Testis (tissue), 3 donors: ENCODE measurements around the gene LGI2. TPM values are rescaled to one million over a fixed set of nuclear protein-coding genes. Genes with fewer than 3 reads are reported as not detected.

ENCODE experiments used
- DNase-seq: peaks from one replicate; pipeline ENCODE4 v3.0.0-alpha.2; 2019
- H3K27ac ChIP-seq, 2 donors: fragments of 200-600 bp; sonication (generic); one replicate each; pipeline ENCODE4 v1.5.1; 2019
- H3K27me3 ChIP-seq: fragments of 200-600 bp; sonication (generic); one replicate; pipeline ENCODE4 v1.5.1; 2019
- H3K36me3 ChIP-seq: fragments of 200-600 bp; sonication (generic); one replicate; pipeline ENCODE4 v1.5.1; 2017; ENCODE audit warnings: low read depth; ENCODE audit errors: missing control alignments
- H3K4me1 ChIP-seq: fragments of 200-600 bp; sonication (generic); one replicate; pipeline ENCODE4 v1.5.1; 2019
- H3K4me3 ChIP-seq, 2 donors: fragments of 200-600 bp; sonication (generic); one replicate each; pipeline ENCODE4 v1.5.1; 2017 to 2019
- H3K9me3 ChIP-seq: fragments of 200-600 bp; sonication (generic); one replicate; pipeline ENCODE4 v1.5.1; 2017
- POLR2A ChIP-seq: fragments of 450-650 bp; IDR thresholded peaks from one replicate; pipeline ENCODE4 v1.6.1; 2017; ENCODE audit warnings: antibody characterized with exemption, mild to moderate bottlenecking, moderate library complexity
- WGBS, 2 donors: methylation state at CpG; one replicate each; pipeline ENCODE4 v1.1.5; 2018; 5-methylcytosine and 5-hydroxymethylcytosine counted together
- intact Hi-C: fragments of 100-400 bp; cut with DNase I; formaldehyde crosslinking; loops from one replicate; pipeline ENCODE4 v1.15.1; 2023; ENCODE audit warnings: low total_unique reads
- polyA plus RNA-seq: library from polyadenylated mRNA; stranded (reverse); fragments of 350-450 nt; fragmentation: Illumina TruSeq; extraction: RNeasy Lipid Tissue Mini Kit (QIAGEN cat#74804); gene quantifications from one replicate; pipeline ENCODE4 v1.2.3, GENCODE V29; 2014; ENCODE audit warnings: low read depth, low replicate concordance; ENCODE audit not compliant: insufficient read depth
- total RNA-seq, 2 donors: library from RNA; depleted of rRNA; stranded (reverse); fragments of >200 nt; gene quantifications; one replicate each; pipeline ENCODE4 v1.2.3, GENCODE V29; 2016
- TF ChIP-seq, protein P1 (sequence below), 3 experiments: fragments of 450-650 bp in 2 of 3; fragments of 200-600 bp in 1 of 3; sonication (generic) in 1 of 3; IDR thresholded peaks; one replicate each; pipeline ENCODE4 v1.5.1; 2016 to 2019; ENCODE audit warnings: antibody characterized with exemption in 3 of 3, mild to moderate bottlenecking in 2 of 3, moderate library complexity in 1 of 3

The LGI2 gene
- total and polyA plus RNA-seq, 3 donors from 2014 or later: 0.74 to 3.4 (median 0.87) TPM

DNA sequence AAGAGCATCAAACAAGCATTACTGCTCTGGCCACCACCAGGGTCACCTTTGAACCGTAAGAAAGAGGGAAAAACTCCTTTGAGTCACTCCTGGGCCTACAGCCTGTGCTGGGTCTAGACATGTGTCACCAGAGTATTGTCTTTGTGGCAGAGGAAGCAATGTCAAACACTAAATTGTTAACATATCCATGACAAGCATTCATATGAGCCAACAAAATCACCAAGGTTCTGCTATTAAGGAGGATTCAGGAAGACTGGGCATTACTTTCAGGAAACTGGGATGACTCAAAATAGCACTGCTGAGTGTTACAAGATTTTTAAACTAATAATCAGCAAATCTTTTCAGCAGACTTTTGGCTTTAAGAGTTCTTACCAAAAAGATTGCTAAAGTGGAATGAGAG is 28.1 kb downstream of the LGI2 start:
- no peaks in the 10 kb centered on the region for H3K27me3 ChIP-seq
- TF ChIP-seq, protein P1, sequence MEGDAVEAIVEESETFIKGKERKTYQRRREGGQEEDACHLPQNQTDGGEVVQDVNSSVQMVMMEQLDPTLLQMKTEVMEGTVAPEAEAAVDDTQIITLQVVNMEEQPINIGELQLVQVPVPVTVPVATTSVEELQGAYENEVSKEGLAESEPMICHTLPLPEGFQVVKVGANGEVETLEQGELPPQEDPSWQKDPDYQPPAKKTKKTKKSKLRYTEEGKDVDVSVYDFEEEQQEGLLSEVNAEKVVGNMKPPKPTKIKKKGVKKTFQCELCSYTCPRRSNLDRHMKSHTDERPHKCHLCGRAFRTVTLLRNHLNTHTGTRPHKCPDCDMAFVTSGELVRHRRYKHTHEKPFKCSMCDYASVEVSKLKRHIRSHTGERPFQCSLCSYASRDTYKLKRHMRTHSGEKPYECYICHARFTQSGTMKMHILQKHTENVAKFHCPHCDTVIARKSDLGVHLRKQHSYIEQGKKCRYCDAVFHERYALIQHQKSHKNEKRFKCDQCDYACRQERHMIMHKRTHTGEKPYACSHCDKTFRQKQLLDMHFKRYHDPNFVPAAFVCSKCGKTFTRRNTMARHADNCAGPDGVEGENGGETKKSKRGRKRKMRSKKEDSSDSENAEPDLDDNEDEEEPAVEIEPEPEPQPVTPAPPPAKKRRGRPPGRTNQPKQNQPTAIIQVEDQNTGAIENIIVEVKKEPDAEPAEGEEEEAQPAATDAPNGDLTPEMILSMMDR (IDR thresholded peaks at IDR 0.05): no peak
- TF ChIP-seq POLR2A: no peak
- H3K4me3 ChIP-seq: no peak overlapping the region
- H3K27ac ChIP-seq: no peak overlapping the region
- no peak for DNase-seq
- 75 to 86% methylated on average over 1 of the region's 1 CpG for WGBS, 2 donors
- no peaks in the 10 kb centered on the region for H3K36me3 ChIP-seq
- intact Hi-C loops: no loop called here
- H3K4me1 ChIP-seq: no peaks in the 10 kb centered on the region
- H3K9me3 ChIP-seq: no peaks in the 10 kb centered on the region

DNA sequence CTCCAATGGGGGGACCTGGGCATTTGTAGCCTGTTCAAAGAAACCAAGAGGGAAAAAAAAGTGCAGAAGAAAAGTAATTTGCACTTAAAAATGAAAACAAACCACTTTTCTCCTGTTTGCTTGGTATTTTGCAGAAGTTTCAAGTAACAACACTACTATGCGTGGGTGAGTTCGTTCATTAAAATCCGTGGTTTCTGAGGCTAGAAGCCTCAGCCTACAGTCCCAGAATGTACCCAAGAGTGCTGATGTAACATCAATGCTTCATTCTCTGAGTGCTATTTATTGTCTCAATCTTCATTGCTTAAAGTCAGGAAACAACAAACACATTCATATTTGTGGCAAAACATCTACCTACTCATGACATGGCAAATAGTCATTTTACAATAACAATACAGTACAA is 29.2 kb downstream of the LGI2 start:
- whole genome bisulfite sequencing, 2 donors: 77 to 85% methylated on average over 3 of the region's 3 CpGs
- H3K36me3 ChIP-seq: no peaks in the 10 kb centered on the region
- H3K27ac ChIP-seq: no peak overlapping the region
- DNase-seq: no peak
- H3K4me1 ChIP-seq: no peaks in the 10 kb centered on the region
- intact Hi-C loops: no loop called here
- no peak overlapping the region for H3K4me3 ChIP-seq
- no peak for TF ChIP-seq POLR2A
- TF ChIP-seq, protein P1 (IDR thresholded peaks at IDR 0.05): no peak
- H3K27me3 ChIP-seq: no peaks in the 10 kb centered on the region
- H3K9me3 ChIP-seq: no peaks in the 10 kb centered on the region

DNA sequence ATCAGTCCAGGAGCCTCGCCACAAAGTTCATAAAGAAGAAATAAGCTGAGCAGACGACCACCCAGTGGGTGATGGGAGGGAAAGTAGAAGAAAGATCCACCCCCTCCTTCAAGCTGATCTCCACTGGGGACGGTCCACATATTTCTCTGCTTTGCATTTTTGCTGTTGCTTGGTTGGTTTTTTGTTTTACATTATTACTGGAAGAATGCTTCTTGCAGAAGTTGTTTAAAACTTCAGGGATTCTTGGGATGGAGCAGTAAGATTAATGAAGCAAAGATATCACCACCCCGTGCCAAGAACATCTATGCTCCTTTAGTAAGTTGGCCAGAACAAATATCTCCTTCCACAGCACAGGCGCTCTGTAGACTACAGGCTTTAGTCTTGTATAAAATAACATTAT is 30.1 kb downstream of the LGI2 start:
- no peak overlapping the region for H3K4me3 ChIP-seq
- H3K27ac ChIP-seq: no peak overlapping the region
- no peaks in the 10 kb centered on the region for H3K27me3 ChIP-seq
- TF ChIP-seq, protein P1 (IDR thresholded peaks at IDR 0.05): no peak
- no peak for TF ChIP-seq POLR2A
- no peak for DNase-seq
- no peaks in the 10 kb centered on the region for H3K36me3 ChIP-seq
- WGBS, 2 donors: 55 to 69% methylated on average over 5 of the region's 5 CpGs
- no peaks in the 10 kb centered on the region for H3K4me1 ChIP-seq
- intact Hi-C loops: no loop called here
- H3K9me3 ChIP-seq: no peaks in the 10 kb centered on the region

DNA sequence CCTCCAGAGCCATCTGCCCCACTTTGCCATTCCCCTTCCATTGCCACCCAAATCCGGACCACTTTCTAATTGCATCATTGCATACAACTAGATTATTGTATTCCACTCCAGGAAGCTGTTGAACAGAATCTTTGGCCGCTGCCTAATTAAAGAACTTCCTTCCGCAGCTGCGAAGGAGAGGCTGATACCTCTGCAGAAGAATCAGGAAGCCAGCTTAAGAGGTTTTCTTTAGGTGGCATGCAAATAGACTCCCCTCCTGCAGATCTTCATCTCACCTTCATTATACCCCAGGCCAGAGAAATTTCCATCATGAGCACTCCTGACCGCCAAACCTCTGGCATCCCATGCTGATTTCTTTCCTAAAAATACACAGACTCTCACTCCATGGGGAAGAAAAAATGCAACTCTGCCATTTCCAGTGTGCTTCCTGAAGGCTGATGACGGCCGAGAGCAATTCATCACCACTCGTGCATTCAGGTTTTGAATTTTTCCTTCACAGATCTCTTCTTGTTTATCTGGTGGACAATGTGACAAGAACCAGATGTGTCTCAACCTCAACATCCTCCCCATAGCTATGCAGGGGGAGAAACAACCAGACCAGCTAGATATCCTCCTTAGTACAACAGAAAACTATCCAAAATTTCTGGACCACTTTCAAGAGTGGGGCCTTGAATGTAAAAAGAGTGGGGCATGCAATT is 31.2 kb downstream of the LGI2 start:
- H3K36me3 ChIP-seq: no peaks in the 10 kb centered on the region
- no peaks in the 10 kb centered on the region for H3K9me3 ChIP-seq
- WGBS, 2 donors: 37 to 45% methylated on average over 8 of the region's 8 CpGs
- H3K27me3 ChIP-seq: no peaks in the 10 kb centered on the region
- DNase-seq: no peak
- no peak overlapping the region for H3K27ac ChIP-seq
- H3K4me3 ChIP-seq: no peak overlapping the region
- intact Hi-C loops: no loop called here
- no peak for TF ChIP-seq POLR2A
- TF ChIP-seq, protein P1 (IDR thresholded peaks at IDR 0.05): no peak
- H3K4me1 ChIP-seq: no peaks in the 10 kb centered on the region

GRCh38 chr4:24995346-24995919 is 35.3 kb downstream of the LGI2 start:
- H3K4me1 ChIP-seq: no peaks in the 10 kb centered on the region
- no peak overlapping the region for H3K27ac ChIP-seq
- intact Hi-C loops: no loop called here
- H3K27me3 ChIP-seq: no peaks in the 10 kb centered on the region
- H3K36me3 ChIP-seq: no peaks in the 10 kb centered on the region
- no peak overlapping the region for H3K4me3 ChIP-seq
- TF ChIP-seq, protein P1 (IDR thresholded peaks at IDR 0.05): no peak
- no peak for TF ChIP-seq POLR2A
- WGBS, 2 donors: 59 to 63% methylated on average over 2 of the region's 2 CpGs
- H3K9me3 ChIP-seq: no peaks in the 10 kb centered on the region
- DNase-seq: no peak
